DMS53 treated with DMSO at 0.1 percent for 48 hours (cell line): ENCODE results near the gene TMEM235.

Source experiments
- DNase-seq: peaks from one replicate; lab custom pipeline; 2025; ENCODE audit not compliant: unreplicated experiment; lab: John Stamatoyannopoulos, UW

TMEM235 gene

DNA sequence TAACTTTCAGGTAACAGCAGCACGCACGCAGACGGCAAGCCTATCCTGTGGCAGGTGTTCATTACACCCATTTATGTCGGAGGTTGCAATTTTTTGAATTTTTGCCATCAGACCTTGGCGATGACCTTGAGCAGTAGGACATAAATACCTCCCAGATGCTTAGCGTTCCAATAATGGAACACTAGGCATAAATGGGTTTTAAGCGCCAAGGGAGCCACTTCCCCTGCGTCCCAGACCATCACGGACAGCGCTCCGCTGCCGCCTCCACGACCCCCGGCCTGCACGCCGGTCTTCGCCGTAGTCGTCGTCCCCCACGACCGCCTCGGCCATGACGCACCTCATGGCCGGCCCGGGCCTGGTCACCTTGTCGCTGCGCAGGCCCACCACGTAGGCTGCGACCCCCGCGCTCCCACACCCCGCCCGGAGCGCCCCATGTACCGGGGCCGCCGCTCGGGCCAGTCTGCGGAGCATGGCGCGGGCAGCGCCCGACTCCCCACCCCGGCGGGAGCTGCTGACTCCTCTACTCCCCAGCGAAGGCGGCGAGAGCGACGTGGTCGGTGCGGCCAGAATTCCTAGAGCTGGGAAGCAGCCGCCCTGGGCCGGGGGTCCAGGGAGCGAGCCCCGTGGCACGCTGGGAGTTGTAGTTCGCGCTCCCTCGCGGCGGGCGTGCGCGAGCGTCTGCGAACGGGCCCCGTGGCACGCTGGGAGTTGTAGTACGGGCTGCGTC lies 22.7 kb downstream of the TMEM235 start:
- peak; percentile 66 for DNase-seq

GRCh38 chr17:78255029-78255656 lies 23.7 kb downstream of the TMEM235 start:
- no peak for DNase-seq

GRCh38 chr17:78255953-78256706 lies 24.7 kb downstream of the TMEM235 start:
- DNase-seq, result no peak

DNA sequence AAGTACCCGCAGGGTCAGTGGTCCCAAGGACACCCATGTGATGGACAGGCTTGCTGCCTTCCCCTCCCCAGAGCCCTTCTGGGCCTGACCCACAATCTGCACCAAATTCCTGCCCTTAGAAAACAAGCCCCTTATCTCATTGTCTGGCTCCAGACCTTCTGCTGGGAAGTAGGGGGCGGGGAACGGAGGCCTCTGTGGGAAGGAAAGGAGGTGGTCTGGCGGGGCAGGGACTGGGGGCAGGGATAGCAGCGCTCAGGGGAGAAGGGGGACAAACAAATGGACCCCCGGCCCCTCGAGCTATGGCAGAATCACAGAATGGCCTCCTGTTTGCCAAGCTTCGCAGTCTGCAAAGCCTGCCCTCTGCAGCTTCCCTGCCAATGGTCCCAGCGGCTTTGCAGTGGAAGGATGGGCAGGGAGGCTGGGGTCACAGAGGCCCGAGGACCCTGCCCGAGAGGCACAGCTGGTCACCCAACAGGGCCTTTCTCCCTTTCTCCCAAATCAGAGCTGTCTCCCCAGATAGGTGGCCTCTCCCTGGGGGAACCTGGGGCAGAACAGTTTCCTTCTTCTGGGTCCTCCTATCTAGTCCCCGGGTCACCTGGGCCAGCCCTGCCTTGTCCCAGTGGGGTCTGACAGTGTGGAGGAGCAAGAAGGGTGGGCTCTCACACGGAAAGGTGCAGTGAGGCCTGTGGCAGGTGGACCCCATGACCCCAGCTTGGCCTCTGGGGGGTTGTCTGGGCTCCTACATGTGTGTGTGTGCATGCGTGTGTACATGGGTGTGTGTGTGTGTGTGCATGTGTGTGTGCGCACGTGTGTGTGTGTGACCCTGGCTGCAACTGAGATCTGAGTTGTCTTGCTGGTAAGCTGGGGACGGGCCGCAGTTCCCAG lies 25.5 kb downstream of the TMEM235 start:
- DNase-seq, result no peak

GRCh38 chr17:78257810-78258322 lies 26.4 kb downstream of the TMEM235 start:
- DNase-seq, result no peak

DNA sequence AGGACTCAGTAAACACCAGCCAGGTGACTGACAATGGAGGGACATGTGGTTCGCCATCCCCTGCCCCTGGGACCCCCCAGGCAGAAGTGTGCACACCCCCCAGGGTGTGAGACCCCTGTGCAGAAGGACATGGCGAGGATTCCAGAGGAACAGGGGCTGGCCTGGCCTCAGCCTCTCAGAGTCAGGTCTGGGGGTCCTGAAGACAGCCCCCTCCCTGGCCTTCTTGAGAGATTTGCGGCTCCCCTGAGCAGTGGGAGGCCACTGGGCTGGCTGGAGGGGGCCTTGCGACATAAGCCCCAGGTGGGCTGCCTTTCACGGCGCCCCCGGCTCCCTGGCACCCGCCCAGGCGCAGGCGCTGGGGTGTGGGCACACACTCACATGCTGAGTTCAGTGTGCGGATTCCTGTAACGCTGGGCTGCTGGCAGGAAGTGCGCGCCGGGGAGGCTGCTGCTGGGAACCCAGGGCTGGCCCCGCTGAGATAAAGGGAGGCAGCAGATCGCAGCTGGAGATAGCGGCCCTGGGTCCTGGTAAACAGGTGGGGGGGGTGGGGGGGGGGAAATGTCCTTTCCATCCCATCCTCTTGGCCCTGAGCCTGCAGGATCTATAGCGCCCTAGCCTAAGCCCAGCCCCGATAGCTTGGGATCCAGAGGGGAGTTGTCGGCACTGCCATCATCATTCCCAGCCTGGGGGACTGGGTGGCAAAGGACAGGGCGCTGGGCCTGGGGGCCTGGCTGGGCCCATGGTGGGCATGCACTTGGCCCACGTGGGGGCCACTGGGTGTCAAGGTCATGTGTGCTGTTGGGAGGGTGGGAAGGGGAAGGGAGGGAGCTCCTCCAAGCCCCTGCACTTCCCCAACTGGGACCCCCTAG lies 27.1 kb downstream of the TMEM235 start:
- DNase-seq, result peak; percentile 6

- no peak for DNase-seq
Measured at GRCh38 chr17:78259192-78259554, 27.7 kb downstream of the TMEM235 start.

DNA sequence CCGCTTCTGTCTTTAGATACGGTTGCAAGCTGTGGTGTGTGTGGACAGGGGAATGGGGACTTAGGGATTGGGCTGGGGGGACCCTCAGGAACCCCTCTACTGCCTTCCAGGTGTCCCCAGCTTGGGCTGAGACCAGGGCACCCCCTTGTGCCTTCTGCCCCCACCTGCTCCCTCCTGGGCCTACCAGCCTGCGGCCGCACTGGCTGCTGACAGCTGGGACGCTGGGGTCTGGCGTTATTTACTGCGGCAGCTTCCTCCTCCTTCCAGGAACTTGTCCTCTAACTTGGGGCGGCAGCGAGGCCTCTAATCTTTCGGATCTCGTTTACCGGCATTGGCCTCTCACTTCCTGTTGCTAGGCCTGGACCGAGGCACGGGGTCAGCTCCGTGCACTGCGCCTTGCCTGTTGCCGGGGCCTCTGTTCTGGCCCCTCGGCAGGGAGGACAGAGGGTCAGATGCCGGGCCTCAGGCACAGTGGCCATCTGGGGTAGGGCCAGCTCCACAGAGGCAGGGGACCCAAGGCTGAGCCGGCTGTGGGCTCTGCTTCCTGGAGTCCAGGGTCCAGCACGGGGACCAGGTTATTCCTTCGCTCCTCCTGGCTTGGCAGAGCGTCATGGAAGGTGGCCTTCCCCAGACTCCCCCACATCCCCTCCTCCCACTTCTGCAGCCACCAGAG lies 31.8 kb downstream of the TMEM235 start:
- DNase-seq, result no peak

DNA sequence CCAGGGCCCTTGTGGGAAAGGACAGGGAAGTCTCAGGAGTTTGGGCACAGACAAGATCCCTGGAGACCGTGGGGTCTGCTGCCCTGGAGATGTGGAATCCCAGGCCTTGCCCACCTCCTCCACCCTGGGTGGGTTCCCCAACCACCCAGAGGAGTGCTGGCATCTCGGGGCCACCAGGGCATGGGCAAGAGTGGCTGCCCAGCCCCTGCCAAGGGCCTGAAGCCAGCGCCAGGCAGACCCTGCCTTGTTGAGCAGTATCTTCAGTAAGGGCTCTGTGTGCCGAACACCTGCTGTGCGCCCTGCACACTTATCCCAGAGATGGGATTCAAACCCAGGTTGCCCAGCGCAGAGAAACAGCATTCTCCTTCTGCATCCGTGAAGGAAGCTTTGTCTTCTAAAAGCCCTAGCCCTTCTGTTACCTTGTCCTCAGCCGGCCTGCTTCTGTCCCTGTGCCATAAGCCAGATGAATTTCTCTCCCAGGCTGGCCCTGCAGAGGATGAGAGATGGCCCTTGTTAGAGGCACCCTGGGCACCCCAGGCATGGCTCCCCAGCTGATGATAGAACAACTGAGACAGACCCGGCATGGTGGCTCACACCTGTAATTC lies 32.4 kb downstream of the TMEM235 start:
- DNase-seq, result no peak

GRCh38 chr17:78264590-78264989 lies 33.2 kb downstream of the TMEM235 start:
- no peak for DNase-seq

GRCh38 chr17:78265121-78265520 lies 33.7 kb downstream of the TMEM235 start:
- DNase-seq, result no peak

GRCh38 chr17:78266231-78266631 lies 34.8 kb downstream of the TMEM235 start:
- DNase-seq, result no peak

DNA sequence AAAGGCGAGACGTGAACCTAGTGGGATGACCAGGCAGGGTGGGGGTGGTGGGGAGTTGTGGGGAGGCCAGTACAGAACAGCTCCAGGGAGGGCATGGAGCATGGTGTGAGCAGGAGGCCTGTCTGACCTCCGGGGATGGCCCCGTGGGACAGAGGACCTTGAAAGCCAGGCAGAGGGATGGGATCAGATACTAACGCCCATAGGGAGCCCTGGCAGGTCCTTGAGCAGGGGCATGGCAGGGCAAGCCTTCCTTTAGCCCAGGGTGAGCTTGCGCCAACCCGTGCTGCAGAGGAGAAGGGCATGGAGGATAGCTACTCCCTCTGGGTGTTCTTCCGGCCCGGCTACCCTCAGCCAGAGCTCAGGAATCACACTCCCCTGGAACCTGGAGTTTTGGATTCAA lies 35.3 kb downstream of the TMEM235 start:
- DNase-seq, result no peak

GRCh38 chr17:78267253-78268073 lies 36.0 kb downstream of the TMEM235 start:
- no peak for DNase-seq

DNA sequence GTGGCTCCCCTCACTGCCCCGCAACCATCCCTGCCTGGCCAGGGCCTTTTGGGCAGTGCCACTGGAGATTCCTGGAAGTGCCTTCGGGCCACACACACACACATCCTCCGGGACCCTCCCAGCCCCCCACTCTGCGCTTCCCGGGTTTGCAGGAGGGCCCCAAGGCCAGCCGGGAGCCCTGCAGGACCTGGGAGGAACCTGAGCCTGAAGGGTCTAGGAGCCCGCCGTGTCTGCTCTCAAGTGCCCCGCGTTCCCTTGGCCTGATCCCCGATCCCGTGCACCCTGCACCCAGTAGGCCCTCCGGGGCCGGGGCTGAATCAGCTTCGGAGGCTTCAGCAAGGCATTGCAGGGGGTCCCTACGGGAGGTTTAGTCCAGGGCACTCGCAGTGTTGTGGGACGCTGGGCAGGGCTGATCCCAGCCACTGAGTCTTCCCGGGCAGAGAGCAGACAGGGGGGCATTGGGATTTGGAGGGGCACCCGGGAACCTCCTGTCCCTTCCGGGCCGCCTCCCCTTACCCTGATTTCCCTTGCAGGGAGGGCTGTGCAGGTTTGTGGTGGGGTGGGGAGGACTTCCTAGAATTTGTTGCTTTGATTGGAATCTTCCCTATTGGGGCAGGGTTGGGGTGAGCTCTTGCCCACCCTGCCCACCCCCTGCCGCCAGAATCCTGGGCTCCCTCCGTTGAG lies 36.9 kb downstream of the TMEM235 start:
- no peak for DNase-seq

- no peak for DNase-seq
Measured at GRCh38 chr17:78268951-78269905, 37.8 kb downstream of the TMEM235 start.
